OCI-LY3 (cell line): ENCODE results near the gene HOXC9.

ENCODE experiments used
- H2AFZ ChIP-seq: fragments of 200-600, 300-600 bp; shearing (Covaris generic); 2 replicates; pipeline ENCODE4 v1.6.0; 2014; ENCODE audit warnings: antibody characterized with exemption, low read depth, low read length
- H3K27ac ChIP-seq: fragments of 200-600, 300-600 bp; sonication (generic); 2 replicates; pipeline ENCODE4 v1.5.1; 2014; ENCODE audit warnings: mild to moderate bottlenecking, low read length, moderate library complexity, mixed read lengths
- H3K27me3 ChIP-seq: fragments of 200-600, 300-600 bp; sonication (generic); 2 replicates; pipeline ENCODE4 v1.6.1; 2014; ENCODE audit warnings: low read depth, low read length, mixed read lengths
- H3K36me3 ChIP-seq: fragments of 200-600, 300-600 bp; sonication (generic); replicated peaks from 2 replicates; pipeline ENCODE3; 2014; ENCODE audit warnings: low read depth, low read length, mixed read lengths
- H3K4me1 ChIP-seq: fragments of 300-600, 200-600 bp; sonication (generic); 2 replicates; pipeline ENCODE4 v1.6.1; 2014; ENCODE audit warnings: low read length, mixed read lengths
- H3K4me2 ChIP-seq: fragments of 200-600, 300-600 bp; sonication (generic); 2 replicates; pipeline ENCODE4 v1.6.1; 2014; ENCODE audit warnings: low read length, mixed read lengths
- H3K4me3 ChIP-seq: fragments of 300-600, 200-600 bp; sonication (generic); 2 replicates; pipeline ENCODE4 v1.5.1; 2014; ENCODE audit warnings: antibody characterized with exemption, mild to moderate bottlenecking, low read length, moderate library complexity
- H3K79me2 ChIP-seq: fragments of 300-600, 200-600 bp; shearing (Covaris generic); 2 replicates; pipeline ENCODE4 v1.6.1; 2014; ENCODE audit warnings: mild to moderate bottlenecking, low read length, mixed read lengths
- H3K9ac ChIP-seq: fragments of 300-600, 200-600 bp; shearing (Covaris generic); 2 replicates; pipeline ENCODE4 v1.6.0; 2014; ENCODE audit warnings: mild to moderate bottlenecking, low read length, moderate library complexity
- H3K9me3 ChIP-seq: fragments of 200-600, 300-600 bp; shearing (Covaris generic); 2 replicates; pipeline ENCODE4 v1.6.1; 2014; ENCODE audit warnings: low read length, mixed read lengths; ENCODE audit not compliant: insufficient read depth
- H4K20me1 ChIP-seq: fragments of 200-600, 300-600 bp; sonication (generic); 2 replicates; pipeline ENCODE4 v1.6.1; 2016; ENCODE audit warnings: low read length, mixed read lengths; ENCODE audit not compliant: insufficient read depth
- EZH2phosphoT487 ChIP-seq: fragments of 200-600 bp; shearing (Covaris generic); IDR thresholded peaks from 2 replicates; pipeline ENCODE4 v1.6.1; 2018; ENCODE audit warnings: antibody characterized with exemption, mixed run types, low read depth
- TF ChIP-seq, protein P1 (sequence below): fragments of 200-600, 300-600 bp; sonication (generic); IDR thresholded peaks from 2 replicates; pipeline ENCODE4 v1.5.1; 2014; ENCODE audit warnings: antibody characterized with exemption, low read length, low read depth

The HOXC9 gene

DNA sequence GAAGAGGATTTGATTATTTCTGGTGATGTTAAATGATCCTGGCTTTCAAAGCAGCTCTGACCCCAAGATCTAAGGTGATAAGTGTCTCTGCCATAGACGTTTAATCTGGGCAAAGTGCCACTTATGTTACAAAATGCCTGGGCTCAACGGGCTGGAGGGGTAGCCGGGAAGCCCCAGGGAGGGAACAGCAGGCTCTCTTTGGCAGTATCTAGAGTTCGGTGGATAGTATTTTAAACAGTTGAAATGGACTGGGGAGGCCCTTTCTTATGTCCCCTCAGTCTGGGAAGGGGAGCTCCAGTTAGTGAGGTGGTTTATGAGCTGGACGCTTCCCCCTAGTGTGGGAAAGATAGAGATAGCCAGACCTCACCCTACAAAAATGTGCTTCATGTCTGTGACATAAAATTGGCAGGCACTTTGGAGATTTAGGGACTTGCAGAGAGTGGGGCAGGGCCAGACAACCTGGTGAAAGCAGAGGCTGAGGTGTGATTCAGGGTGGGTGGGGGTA lies 32.5 kb upstream of the HOXC9 start:
- peaks cover 28% of the 10 kb centered on the region for H3K27me3 ChIP-seq
- TF ChIP-seq, protein P1, sequence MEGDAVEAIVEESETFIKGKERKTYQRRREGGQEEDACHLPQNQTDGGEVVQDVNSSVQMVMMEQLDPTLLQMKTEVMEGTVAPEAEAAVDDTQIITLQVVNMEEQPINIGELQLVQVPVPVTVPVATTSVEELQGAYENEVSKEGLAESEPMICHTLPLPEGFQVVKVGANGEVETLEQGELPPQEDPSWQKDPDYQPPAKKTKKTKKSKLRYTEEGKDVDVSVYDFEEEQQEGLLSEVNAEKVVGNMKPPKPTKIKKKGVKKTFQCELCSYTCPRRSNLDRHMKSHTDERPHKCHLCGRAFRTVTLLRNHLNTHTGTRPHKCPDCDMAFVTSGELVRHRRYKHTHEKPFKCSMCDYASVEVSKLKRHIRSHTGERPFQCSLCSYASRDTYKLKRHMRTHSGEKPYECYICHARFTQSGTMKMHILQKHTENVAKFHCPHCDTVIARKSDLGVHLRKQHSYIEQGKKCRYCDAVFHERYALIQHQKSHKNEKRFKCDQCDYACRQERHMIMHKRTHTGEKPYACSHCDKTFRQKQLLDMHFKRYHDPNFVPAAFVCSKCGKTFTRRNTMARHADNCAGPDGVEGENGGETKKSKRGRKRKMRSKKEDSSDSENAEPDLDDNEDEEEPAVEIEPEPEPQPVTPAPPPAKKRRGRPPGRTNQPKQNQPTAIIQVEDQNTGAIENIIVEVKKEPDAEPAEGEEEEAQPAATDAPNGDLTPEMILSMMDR = no peak
- no peak for TF ChIP-seq EZH2phosphoT487
- H3K9me3 ChIP-seq = no peaks in the 10 kb centered on the region
- no peaks in the 10 kb centered on the region for H3K79me2 ChIP-seq
- no peaks in the 10 kb centered on the region for H3K36me3 ChIP-seq
- H3K4me3 ChIP-seq = no peak overlapping the region
- H3K27ac ChIP-seq = no peak overlapping the region
- H3K4me2 ChIP-seq = no peak overlapping the region
- H3K9ac ChIP-seq = no peak overlapping the region
- no peaks in the 10 kb centered on the region for H4K20me1 ChIP-seq
- no peak overlapping the region for H2AFZ ChIP-seq
- H3K4me1 ChIP-seq = peaks cover 3% of the 10 kb centered on the region; the same call in 1 of the 2 replicates

DNA sequence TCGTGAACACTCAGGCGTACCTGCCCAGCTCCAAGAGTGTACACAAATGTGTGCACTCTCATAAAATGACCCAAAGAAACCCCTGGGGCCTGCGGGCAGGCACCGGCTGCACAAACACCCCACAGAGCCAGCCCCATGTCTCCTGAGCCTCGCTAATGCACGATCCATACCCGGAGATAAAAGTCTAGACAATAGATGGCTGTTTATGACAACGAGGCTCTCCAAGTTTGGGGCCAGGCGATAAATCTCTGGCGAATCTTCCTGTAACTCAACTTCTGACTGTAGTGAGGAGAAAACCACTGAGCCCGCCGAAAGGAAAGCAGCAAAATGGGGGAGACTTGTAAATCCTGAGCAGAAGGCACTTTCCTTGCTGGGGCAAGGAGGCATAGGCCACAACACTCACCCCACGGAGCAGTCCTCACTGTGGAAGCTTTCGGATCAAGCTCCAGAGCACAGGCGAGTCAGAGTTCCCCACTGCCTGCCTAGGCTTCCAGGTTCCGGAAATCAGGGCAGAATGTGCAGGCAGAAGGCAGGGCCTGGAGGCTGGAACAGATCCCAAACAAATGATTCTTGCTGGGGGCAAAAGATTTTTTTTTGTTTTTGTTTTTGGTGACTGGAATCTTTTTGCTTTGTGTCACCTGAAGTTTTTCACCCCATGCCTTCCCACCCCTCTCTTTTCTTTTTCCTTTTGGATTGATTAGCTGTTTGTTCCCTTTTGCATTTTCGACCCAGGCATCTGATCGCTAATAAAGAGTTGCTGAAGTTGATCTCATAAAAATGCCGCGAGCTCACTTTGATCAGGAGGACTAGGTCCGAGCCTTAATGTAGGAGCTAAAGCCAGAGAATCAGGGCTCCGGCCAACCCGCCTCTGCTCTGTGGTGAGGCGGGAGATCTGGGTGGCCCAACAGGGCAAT lies 31.5 kb upstream of the HOXC9 start:
- Histone ChIP-seq H3K27ac (no peak overlapping the region), H3K27me3 (peaks cover 28% of the 10 kb centered on the region), H3K36me3 (no peaks in the 10 kb centered on the region), H3K79me2 (no peaks in the 10 kb centered on the region), H4K20me1 (no peaks in the 10 kb centered on the region), H3K4me1 (peaks cover 3% of the 10 kb centered on the region; the same call in 1 of the 2 replicates), H3K4me2 (no peak overlapping the region), H3K9me3 (no peaks in the 10 kb centered on the region), H3K9ac (no peak overlapping the region), H3K4me3 (no peak overlapping the region), H2AFZ (no peak overlapping the region)
- TF ChIP-seq, protein P1 = no peak
- TF ChIP-seq EZH2phosphoT487 = no peak

DNA sequence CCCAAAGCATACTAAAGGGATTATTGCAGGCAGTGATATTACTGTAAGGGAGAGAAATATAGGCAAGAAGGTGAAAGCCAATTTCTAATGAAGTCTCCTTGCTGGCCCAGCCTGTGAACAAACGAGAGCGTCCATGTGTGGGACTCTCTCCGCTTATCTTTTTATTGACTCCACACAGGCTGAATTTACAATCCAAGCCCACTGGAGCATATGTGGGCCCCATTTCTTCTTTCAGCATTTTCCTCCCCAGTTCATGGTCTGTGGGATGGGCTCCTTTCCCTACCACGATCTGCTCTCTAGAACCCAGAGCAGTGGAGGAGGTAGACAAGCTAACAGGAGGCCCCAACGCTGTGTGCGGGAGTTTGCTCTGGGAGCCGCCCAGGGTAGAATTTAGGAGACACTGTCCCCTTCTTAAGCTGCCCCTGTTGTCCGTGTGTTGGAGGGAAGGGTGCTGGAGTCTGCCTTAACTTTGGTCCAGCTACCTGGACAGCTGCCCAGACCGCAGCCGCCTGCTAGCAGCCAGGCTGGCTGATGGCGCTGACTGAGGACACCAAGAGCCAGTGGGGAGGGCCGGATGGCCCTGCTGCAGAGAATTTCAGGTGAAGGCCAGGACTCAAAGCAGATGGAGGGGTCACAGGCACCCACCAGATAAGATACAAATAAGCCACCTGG lies 30.2 kb upstream of the HOXC9 start:
- H4K20me1 ChIP-seq = no peaks in the 10 kb centered on the region
- no peak overlapping the region for H3K4me2 ChIP-seq
- peaks cover 25% of the 10 kb centered on the region for H3K27me3 ChIP-seq
- no peak overlapping the region for H3K4me3 ChIP-seq
- H3K27ac ChIP-seq = no peak overlapping the region
- H3K9me3 ChIP-seq = no peaks in the 10 kb centered on the region
- H3K36me3 ChIP-seq = no peaks in the 10 kb centered on the region
- no peak for TF ChIP-seq EZH2phosphoT487
- TF ChIP-seq, protein P1 = no peak
- no peak overlapping the region for H3K9ac ChIP-seq
- no peaks in the 10 kb centered on the region for H3K79me2 ChIP-seq
- no peak overlapping the region for H2AFZ ChIP-seq
- H3K4me1 ChIP-seq = no peaks in the 10 kb centered on the region; the same call in 1 of the 2 replicates

DNA sequence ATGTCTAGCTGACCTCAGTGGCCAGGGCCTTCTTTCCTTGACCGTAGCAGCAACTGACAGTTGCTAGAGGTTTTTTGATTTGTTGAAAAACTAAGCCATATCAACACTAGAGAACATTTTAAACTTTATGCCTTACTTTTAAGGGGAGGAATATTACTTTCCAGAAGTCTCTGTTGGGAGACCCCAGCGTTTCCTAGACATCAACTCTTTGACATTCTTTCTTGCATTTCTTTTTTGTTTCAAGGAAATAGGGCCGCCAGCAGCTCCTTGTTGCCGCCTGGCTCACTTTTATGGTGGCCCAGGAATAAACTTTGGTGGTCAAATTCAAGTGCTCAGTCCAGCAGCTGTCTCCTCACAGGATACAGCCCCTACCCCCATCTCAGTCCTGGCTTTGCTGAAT lies 29.5 kb upstream of the HOXC9 start:
- H2AFZ ChIP-seq = no peak overlapping the region
- H3K9ac ChIP-seq = no peak overlapping the region
- no peaks in the 10 kb centered on the region for H3K36me3 ChIP-seq
- H3K79me2 ChIP-seq = no peaks in the 10 kb centered on the region
- no peaks in the 10 kb centered on the region for H3K9me3 ChIP-seq
- no peaks in the 10 kb centered on the region for H4K20me1 ChIP-seq
- peaks cover 17% of the 10 kb centered on the region for H3K27me3 ChIP-seq
- no peak overlapping the region for H3K4me2 ChIP-seq
- H3K27ac ChIP-seq = no peak overlapping the region
- no peaks in the 10 kb centered on the region for H3K4me1 ChIP-seq
- TF ChIP-seq, protein P1 = no peak
- no peak for TF ChIP-seq EZH2phosphoT487
- H3K4me3 ChIP-seq = no peak overlapping the region
